HEK293 (cell line): ENCODE data around the gene CPNE4.

Experiments used
- CTCF ChIA-PET: fragments of 350-600 bp; formaldehyde crosslinking; extraction: SDS; loops from one replicate; lab custom pipeline; 2021; ENCODE audit warnings: antibody characterized with exemption; lab: Yijun Ruan, JAX
- POLR2A ChIA-PET: fragments of 300-600 bp; formaldehyde crosslinking; extraction: SDS; loops from one replicate; lab custom pipeline; 2020; ENCODE audit warnings: antibody characterized with exemption, inconsistent platforms; lab: Yijun Ruan, JAX
- H3K27ac ChIP-seq: fragments of 200-500 bp; sonication (Bioruptor generic); 2 replicates; pipeline ENCODE4 v1.5.1; 2014; ENCODE audit warnings: low read depth, low read length, control low read depth, inconsistent platforms; ENCODE audit errors: extremely low read depth
- H3K36me3 ChIP-seq, 2 experiments: fragments of 200-500 bp in 1 of 2; sonication (Bioruptor generic) in 1 of 2; 1 replicate in 1 of 2; 2 replicates in 1 of 2; pipeline ENCODE4 v1.5.1; 2014 to 2017; ENCODE audit warnings: inconsistent platforms in 2 of 2, low read length in 2 of 2; ENCODE audit not compliant: control insufficient read depth in 2 of 2, insufficient read depth in 1 of 2
- H3K4me1 ChIP-seq: fragments of 200-500 bp; sonication (Bioruptor generic); 2 replicates; pipeline ENCODE4 v1.5.1; 2014; ENCODE audit warnings: mild to moderate bottlenecking, low read length, inconsistent platforms; ENCODE audit not compliant: control insufficient read depth, insufficient read depth
- H3K4me3 ChIP-seq: 2 replicates; pipeline ENCODE4 v1.5.1; 2011; ENCODE audit warnings: low read depth, mild to moderate bottlenecking, control low read depth, low read length, moderate library complexity
- H3K9me3 ChIP-seq: fragments of 200-500 bp; sonication (Bioruptor generic); 2 replicates; pipeline ENCODE4 v1.5.1; 2014; ENCODE audit warnings: low read depth, low read length, inconsistent platforms; ENCODE audit not compliant: control insufficient read depth, insufficient read depth
- AEBP2 ChIP-seq: fragments of 450-650 bp; formaldehyde crosslinking; IDR thresholded peaks from 2 replicates; pipeline ENCODE4 v1.5.1; 2016; ENCODE audit warnings: missing biosample characterization, missing genetic modification characterization, borderline replicate concordance
- GFI1B ChIP-seq: fragments of 450-650 bp; formaldehyde crosslinking; IDR thresholded peaks from 2 replicates; pipeline ENCODE4 v1.5.1; 2016; ENCODE audit warnings: missing biosample characterization, missing genetic modification characterization
- MYNN ChIP-seq: fragments of 450-650 bp; formaldehyde crosslinking; IDR thresholded peaks from 2 replicates; pipeline ENCODE4 v1.5.1; 2016; ENCODE audit warnings: missing biosample characterization, missing genetic modification characterization, borderline replicate concordance
- PRDM1 ChIP-seq: fragments of 450-650 bp; formaldehyde crosslinking; IDR thresholded peaks from 2 replicates; pipeline ENCODE4; 2016; ENCODE audit warnings: missing biosample characterization, missing genetic modification characterization
- SCRT1 ChIP-seq: fragments of 450-650 bp; formaldehyde crosslinking; IDR thresholded peaks from 2 replicates; pipeline ENCODE4 v1.5.1; 2016; ENCODE audit warnings: missing biosample characterization, missing genetic modification characterization, borderline replicate concordance
- ZNF132 ChIP-seq: fragments of 450-650 bp; formaldehyde crosslinking; IDR thresholded peaks from 2 replicates; pipeline ENCODE4 v1.5.1; 2017; ENCODE audit warnings: missing biosample characterization, missing genetic modification characterization, borderline replicate concordance
- ZNF174 ChIP-seq: fragments of 450-650 bp; formaldehyde crosslinking; IDR thresholded peaks from 2 replicates; pipeline ENCODE4 v1.5.0; 2017; ENCODE audit warnings: missing biosample characterization, mild to moderate bottlenecking, missing genetic modification characterization
- ZNF239 ChIP-seq: fragments of 450-650 bp; formaldehyde crosslinking; IDR thresholded peaks from 2 replicates; pipeline ENCODE4 v1.5.1; 2016; ENCODE audit warnings: missing biosample characterization, missing genetic modification characterization
- ZNF391 ChIP-seq: fragments of 450-650 bp; formaldehyde crosslinking; IDR thresholded peaks from 2 replicates; pipeline ENCODE4 v1.5.1; 2016; ENCODE audit warnings: low read depth, missing biosample characterization, missing genetic modification characterization, borderline replicate concordance
- ZNF398 ChIP-seq: fragments of 450-650 bp; formaldehyde crosslinking; IDR thresholded peaks from 2 replicates; pipeline ENCODE4 v1.5.1; 2017; ENCODE audit warnings: missing biosample characterization, missing genetic modification characterization
- ZNF404 ChIP-seq: fragments of 450-650 bp; formaldehyde crosslinking; IDR thresholded peaks from 2 replicates; pipeline ENCODE4 v1.5.1; 2017; ENCODE audit warnings: missing biosample characterization, missing genetic modification characterization
- ZNF501 ChIP-seq: fragments of 450-650 bp; formaldehyde crosslinking; IDR thresholded peaks from 2 replicates; pipeline ENCODE4 v1.5.1; 2016; ENCODE audit warnings: missing biosample characterization, missing genetic modification characterization
- ZNF510 ChIP-seq: fragments of 450-650 bp; formaldehyde crosslinking; IDR thresholded peaks from 2 replicates; pipeline ENCODE4 v1.5.1; 2018; ENCODE audit warnings: mild to moderate bottlenecking, missing genetic modification characterization, missing biosample characterization; ENCODE audit not compliant: insufficient replicate concordance
- ZNF530 ChIP-seq: fragments of 450-650 bp; formaldehyde crosslinking; IDR thresholded peaks from 2 replicates; pipeline ENCODE4 v1.5.1; 2016; ENCODE audit warnings: low read depth, missing biosample characterization, missing genetic modification characterization
- ZNF654 ChIP-seq: fragments of 450-650 bp; formaldehyde crosslinking; IDR thresholded peaks from 2 replicates; pipeline ENCODE4 v1.5.1; 2016; ENCODE audit warnings: low read depth, missing biosample characterization, missing genetic modification characterization
- ZNF660 ChIP-seq: fragments of 450-650 bp; IDR thresholded peaks from 2 replicates; pipeline ENCODE4 v1.5.1; 2018; ENCODE audit warnings: missing biosample characterization, mild to moderate bottlenecking, missing genetic modification characterization
- ZNF768 ChIP-seq: fragments of 450-650 bp; formaldehyde crosslinking; IDR thresholded peaks from 2 replicates; pipeline ENCODE4 v1.5.1; 2018; ENCODE audit warnings: missing biosample characterization, mild to moderate bottlenecking, missing genetic modification characterization
- ZNF776 ChIP-seq: fragments of 450-650 bp; formaldehyde crosslinking; IDR thresholded peaks from 2 replicates; pipeline ENCODE4 v1.5.0; 2017; ENCODE audit warnings: missing biosample characterization, missing genetic modification characterization, borderline replicate concordance
- ZNF792 ChIP-seq: fragments of 450-650 bp; formaldehyde crosslinking; IDR thresholded peaks from 2 replicates; pipeline ENCODE4 v1.5.1; 2016; ENCODE audit warnings: missing biosample characterization, missing genetic modification characterization
- TF ChIP-seq, protein P1 (sequence below): fragments of 450-650 bp; formaldehyde crosslinking; IDR thresholded peaks from 2 replicates; pipeline ENCODE4 v1.5.1; 2017; ENCODE audit warnings: missing biosample characterization, missing genetic modification characterization
- TF ChIP-seq, protein P2 (sequence below): fragments of 450-650 bp; formaldehyde crosslinking; IDR thresholded peaks from 2 replicates; pipeline ENCODE4; 2016; ENCODE audit warnings: missing biosample characterization, missing genetic modification characterization
- TF ChIP-seq, protein P3 (sequence below): fragments of 450-650 bp; formaldehyde crosslinking; IDR thresholded peaks from 2 replicates; pipeline ENCODE4 v1.5.1; 2017; ENCODE audit warnings: missing biosample characterization, missing genetic modification characterization
- TF ChIP-seq, protein P4 (sequence below): fragments of 450-650 bp; IDR thresholded peaks from 2 replicates; pipeline ENCODE4 v1.5.1; 2018; ENCODE audit warnings: missing biosample characterization, mild to moderate bottlenecking, missing genetic modification characterization
- TF ChIP-seq, protein P5 (sequence below): fragments of 450-650 bp; formaldehyde crosslinking; IDR thresholded peaks from 2 replicates; pipeline ENCODE4 v1.5.1; 2017; ENCODE audit warnings: missing biosample characterization, mild to moderate bottlenecking, missing genetic modification characterization, moderate library complexity

CPNE4 gene

DNA sequence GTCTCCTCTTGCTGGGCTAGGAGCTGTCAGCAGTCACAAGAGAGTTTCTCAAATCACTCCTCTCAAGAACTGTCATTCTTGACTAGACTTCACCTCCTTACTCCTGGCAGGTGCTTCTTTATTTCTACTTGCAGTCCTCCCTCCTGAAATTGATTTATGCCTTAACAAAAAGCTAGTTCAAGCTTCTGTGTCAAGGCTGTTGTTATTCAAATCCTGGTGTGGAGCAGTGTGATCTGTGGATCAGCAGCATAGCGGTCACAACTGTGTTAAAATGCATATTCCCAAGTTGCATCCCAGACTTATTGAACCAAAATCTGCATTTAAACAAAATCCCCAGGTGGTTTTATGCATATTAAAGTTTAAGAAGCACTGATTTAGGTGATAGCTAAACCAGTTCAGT lies 411.4 kb downstream of the CPNE4 start:
- no peaks in the 10 kb centered on the region for H3K9me3 ChIP-seq
- CTCF ChIA-PET: no interaction called here
- TF ChIP-seq ZNF768 (tag by site-specific recombination) (no peak), ZNF239 (no peak), GFI1B (tag by site-specific recombination) (no peak), ZNF174 (tag by site-specific recombination) (no peak), ZNF654 (tag by site-specific recombination) (no peak), ZNF132 (tag by site-specific recombination) (no peak), ZNF404 (no peak), ZNF792 (tag by site-specific recombination) (no peak), ZNF776 (no peak), ZNF398 (no peak), ZNF391 (no peak), MYNN (tag by site-specific recombination) (no peak), ZNF510 (tag by site-specific recombination) (no peak), ZNF530 (tag by site-specific recombination) (no peak)
- TF ChIP-seq, protein P1, sequence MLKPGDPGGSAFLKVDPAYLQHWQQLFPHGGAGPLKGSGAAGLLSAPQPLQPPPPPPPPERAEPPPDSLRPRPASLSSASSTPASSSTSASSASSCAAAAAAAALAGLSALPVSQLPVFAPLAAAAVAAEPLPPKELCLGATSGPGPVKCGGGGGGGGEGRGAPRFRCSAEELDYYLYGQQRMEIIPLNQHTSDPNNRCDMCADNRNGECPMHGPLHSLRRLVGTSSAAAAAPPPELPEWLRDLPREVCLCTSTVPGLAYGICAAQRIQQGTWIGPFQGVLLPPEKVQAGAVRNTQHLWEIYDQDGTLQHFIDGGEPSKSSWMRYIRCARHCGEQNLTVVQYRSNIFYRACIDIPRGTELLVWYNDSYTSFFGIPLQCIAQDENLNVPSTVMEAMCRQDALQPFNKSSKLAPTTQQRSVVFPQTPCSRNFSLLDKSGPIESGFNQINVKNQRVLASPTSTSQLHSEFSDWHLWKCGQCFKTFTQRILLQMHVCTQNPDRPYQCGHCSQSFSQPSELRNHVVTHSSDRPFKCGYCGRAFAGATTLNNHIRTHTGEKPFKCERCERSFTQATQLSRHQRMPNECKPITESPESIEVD (tag by site-specific recombination): no peak
- TF ChIP-seq, protein P2, sequence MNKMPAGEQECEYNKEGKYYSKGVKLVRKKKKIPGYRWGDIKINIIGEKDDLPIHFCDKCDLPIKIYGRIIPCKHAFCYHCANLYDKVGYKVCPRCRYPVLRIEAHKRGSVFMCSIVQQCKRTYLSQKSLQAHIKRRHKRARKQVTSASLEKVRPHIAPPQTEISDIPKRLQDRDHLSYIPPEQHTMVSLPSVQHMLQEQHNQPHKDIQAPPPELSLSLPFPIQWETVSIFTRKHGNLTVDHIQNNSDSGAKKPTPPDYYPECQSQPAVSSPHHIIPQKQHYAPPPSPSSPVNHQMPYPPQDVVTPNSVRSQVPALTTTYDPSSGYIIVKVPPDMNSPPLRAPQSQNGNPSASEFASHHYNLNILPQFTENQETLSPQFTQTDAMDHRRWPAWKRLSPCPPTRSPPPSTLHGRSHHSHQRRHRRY (tag by site-specific recombination): no peak
- TF ChIP-seq, protein P3, sequence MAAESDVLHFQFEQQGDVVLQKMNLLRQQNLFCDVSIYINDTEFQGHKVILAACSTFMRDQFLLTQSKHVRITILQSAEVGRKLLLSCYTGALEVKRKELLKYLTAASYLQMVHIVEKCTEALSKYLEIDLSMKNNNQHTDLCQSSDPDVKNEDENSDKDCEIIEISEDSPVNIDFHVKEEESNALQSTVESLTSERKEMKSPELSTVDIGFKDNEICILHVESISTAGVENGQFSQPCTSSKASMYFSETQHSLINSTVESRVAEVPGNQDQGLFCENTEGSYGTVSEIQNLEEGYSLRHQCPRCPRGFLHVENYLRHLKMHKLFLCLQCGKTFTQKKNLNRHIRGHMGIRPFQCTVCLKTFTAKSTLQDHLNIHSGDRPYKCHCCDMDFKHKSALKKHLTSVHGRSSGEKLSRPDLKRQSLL (tag by site-specific recombination): no peak
- TF ChIP-seq, all 188 proteins: peak for 0
- POLR2A ChIA-PET: no interaction called here
- no peak overlapping the region for H3K4me3 ChIP-seq
- no peaks in the 10 kb centered on the region for H3K4me1 ChIP-seq
- H3K36me3 ChIP-seq: no peaks in the 10 kb centered on the region
- H3K27ac ChIP-seq: no peak overlapping the region

- H3K36me3 ChIP-seq: no peaks in the 10 kb centered on the region
- ChIA-PET CTCF (interaction anchor here (0.7 kb wide), 1 partner anchor 364 kb away, joined by 3 read pairs; no protein-coding TSS in a partner anchor), POLR2A (no interaction called here)
- H3K9me3 ChIP-seq: no peaks in the 10 kb centered on the region
- no peaks in the 10 kb centered on the region for H3K4me1 ChIP-seq
- no peak overlapping the region for H3K4me3 ChIP-seq
- H3K27ac ChIP-seq: no peak overlapping the region
- TF ChIP-seq ZNF501 (tag by site-specific recombination) (no peak), ZNF660 (no peak), SCRT1 (tag by site-specific recombination) (no peak), PRDM1 (tag by site-specific recombination) (no peak), AEBP2 (tag by site-specific recombination) (no peak)
- TF ChIP-seq, protein P4, sequence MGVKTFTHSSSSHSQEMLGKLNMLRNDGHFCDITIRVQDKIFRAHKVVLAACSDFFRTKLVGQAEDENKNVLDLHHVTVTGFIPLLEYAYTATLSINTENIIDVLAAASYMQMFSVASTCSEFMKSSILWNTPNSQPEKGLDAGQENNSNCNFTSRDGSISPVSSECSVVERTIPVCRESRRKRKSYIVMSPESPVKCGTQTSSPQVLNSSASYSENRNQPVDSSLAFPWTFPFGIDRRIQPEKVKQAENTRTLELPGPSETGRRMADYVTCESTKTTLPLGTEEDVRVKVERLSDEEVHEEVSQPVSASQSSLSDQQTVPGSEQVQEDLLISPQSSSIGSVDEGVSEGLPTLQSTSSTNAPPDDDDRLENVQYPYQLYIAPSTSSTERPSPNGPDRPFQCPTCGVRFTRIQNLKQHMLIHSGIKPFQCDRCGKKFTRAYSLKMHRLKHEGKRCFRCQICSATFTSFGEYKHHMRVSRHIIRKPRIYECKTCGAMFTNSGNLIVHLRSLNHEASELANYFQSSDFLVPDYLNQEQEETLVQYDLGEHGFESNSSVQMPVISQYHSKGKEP (tag by site-specific recombination): no peak
- TF ChIP-seq, protein P5, sequence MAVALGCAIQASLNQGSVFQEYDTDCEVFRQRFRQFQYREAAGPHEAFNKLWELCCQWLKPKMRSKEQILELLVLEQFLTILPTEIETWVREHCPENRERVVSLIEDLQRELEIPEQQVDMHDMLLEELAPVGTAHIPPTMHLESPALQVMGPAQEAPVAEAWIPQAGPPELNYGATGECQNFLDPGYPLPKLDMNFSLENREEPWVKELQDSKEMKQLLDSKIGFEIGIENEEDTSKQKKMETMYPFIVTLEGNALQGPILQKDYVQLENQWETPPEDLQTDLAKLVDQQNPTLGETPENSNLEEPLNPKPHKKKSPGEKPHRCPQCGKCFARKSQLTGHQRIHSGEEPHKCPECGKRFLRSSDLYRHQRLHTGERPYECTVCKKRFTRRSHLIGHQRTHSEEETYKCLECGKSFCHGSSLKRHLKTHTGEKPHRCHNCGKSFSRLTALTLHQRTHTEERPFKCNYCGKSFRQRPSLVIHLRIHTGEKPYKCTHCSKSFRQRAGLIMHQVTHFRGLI (tag by site-specific recombination): no peak
- TF ChIP-seq, protein P2 (tag by site-specific recombination): no peak
Observed at GRCh38 chr3:131622726-131623125, 412.1 kb downstream of the CPNE4 start.
